WTC11 (cell line): ENCODE results near the gene CYBA.

Experiments
- FOXJ3 ChIP-seq: sonication (generic); formaldehyde crosslinking; IDR thresholded peaks from 2 replicates; pipeline ENCODE4 v1.9.0; 2021; ENCODE audit warnings: missing genetic modification reagents, mild to moderate bottlenecking, borderline replicate concordance
- IRF2 ChIP-seq: sonication (generic); formaldehyde crosslinking; IDR thresholded peaks from 2 replicates; pipeline ENCODE4 v1.8.0; 2022; ENCODE audit warnings: low read depth, missing genetic modification reagents, borderline replicate concordance
- NR2C2 ChIP-seq: sonication (generic); formaldehyde crosslinking; IDR thresholded peaks from 2 replicates; pipeline ENCODE4 v1.8.0; 2022; ENCODE audit warnings: mild to moderate bottlenecking, missing genetic modification reagents
- TEAD4 ChIP-seq: sonication (generic); formaldehyde crosslinking; IDR thresholded peaks from 2 replicates; pipeline ENCODE4 v1.8.0; 2022; ENCODE audit warnings: mild to moderate bottlenecking, missing genetic modification reagents
- TF ChIP-seq, protein P1 (sequence below): fragments of 200-600 bp; IDR thresholded peaks from 2 replicates; pipeline ENCODE4 v1.8.0; 2022; ENCODE audit warnings: antibody characterized with exemption
- TF ChIP-seq, protein P2 (sequence below): sonication (generic); formaldehyde crosslinking; IDR thresholded peaks from 2 replicates; pipeline ENCODE4 v1.8.1; 2022; ENCODE audit warnings: low read depth, mild to moderate bottlenecking, moderate library complexity, missing genetic modification reagents, borderline replicate concordance

DNA sequence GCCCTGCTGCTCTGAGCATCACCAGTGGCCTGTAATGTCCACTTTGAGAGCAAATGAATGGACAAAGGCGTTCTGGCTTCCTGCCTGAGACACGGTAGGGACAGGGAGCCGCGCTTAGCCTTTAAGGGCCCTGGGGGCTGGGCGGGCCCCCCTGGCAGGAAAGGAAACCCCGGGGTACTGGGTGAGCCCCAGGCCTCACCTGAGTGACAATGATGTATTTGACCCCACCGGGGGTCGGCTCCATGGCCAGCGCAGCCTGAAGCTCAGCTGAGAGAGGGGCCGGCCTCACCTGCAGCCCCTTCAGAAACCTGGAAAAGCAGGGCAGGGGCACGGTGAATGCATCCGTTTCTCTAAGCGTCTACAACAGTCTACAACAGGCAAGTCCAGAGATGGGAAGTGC lies 2.2 kb upstream of the CYBA start:
- TF ChIP-seq IRF2 (CRISPR knock-in tag) (no peak), FOXJ3 (CRISPR knock-in tag) (no peak), NR2C2 (no peak), TEAD4 (no peak)
- TF ChIP-seq, protein P1, sequence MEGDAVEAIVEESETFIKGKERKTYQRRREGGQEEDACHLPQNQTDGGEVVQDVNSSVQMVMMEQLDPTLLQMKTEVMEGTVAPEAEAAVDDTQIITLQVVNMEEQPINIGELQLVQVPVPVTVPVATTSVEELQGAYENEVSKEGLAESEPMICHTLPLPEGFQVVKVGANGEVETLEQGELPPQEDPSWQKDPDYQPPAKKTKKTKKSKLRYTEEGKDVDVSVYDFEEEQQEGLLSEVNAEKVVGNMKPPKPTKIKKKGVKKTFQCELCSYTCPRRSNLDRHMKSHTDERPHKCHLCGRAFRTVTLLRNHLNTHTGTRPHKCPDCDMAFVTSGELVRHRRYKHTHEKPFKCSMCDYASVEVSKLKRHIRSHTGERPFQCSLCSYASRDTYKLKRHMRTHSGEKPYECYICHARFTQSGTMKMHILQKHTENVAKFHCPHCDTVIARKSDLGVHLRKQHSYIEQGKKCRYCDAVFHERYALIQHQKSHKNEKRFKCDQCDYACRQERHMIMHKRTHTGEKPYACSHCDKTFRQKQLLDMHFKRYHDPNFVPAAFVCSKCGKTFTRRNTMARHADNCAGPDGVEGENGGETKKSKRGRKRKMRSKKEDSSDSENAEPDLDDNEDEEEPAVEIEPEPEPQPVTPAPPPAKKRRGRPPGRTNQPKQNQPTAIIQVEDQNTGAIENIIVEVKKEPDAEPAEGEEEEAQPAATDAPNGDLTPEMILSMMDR = no peak
- TF ChIP-seq, protein P2, sequence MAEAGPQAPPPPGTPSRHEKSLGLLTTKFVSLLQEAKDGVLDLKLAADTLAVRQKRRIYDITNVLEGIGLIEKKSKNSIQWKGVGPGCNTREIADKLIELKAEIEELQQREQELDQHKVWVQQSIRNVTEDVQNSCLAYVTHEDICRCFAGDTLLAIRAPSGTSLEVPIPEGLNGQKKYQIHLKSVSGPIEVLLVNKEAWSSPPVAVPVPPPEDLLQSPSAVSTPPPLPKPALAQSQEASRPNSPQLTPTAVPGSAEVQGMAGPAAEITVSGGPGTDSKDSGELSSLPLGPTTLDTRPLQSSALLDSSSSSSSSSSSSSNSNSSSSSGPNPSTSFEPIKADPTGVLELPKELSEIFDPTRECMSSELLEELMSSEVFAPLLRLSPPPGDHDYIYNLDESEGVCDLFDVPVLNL (CRISPR knock-in tag) = no peak
